Epithelial cell of prostate (primary cell): Measurements from ENCODE around the gene F9.
A peak's percentile ranks its signal among the peaks of the same experiment; 100 is the strongest.
"Not testable (repeated sequence)": the region's sequence is repeated elsewhere in the genome, so short reads cannot be mapped to it uniquely, and the experiment has no call there.

Experiments
- DNase-seq: peaks from one replicate; pipeline ENCODE4 v3.0.0-alpha.2; 2011; ENCODE audit warnings: low read depth, low spot score
- H3K27ac ChIP-seq: fragments of 450-650 bp; 2 replicates; pipeline ENCODE4 v1.5.1; 2017; ENCODE audit warnings: mild to moderate bottlenecking

F9 gene

DNA sequence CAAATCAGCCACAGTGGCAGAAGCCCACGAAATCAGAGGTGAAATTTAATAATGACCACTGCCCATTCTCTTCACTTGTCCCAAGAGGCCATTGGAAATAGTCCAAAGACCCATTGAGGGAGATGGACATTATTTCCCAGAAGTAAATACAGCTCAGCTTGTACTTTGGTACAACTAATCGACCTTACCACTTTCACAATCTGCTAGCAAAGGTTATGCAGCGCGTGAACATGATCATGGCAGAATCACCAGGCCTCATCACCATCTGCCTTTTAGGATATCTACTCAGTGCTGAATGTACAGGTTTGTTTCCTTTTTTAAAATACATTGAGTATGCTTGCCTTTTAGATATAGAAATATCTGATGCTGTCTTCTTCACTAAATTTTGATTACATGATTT lies at the start of gene F9:
TSS of gene F9 (plus strand) at position 190 of the 400 bp plus-strand sequence. CDS start at position 216, 26 bp downstream.
- H3K27ac ChIP-seq: no peak within 1 kb of the TSS
- no peak for DNase-seq

DNA sequence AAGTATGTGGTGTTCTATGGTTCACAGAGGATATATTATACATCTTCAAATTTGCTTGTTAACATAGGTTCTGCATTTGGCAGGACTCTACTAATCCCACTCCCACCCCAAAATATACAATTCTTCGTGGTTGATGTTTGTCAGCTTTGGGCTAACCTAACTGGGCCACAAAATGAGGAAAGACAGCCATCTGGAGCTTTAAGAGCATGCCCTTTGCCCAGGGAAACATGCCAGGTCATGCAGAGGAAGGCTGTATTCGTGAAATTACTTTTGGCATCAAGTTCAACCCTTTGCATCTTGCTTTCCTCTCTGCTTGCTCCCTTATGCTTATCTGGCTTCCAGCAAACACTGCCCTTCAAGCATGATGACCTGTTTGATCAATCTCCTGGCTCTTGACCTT lies 46.8 kb upstream of the F9 start:
- DNase-seq: no peak
- H3K27ac ChIP-seq: no peak overlapping the region

GRCh38 chrX:139484591-139484990 lies 45.9 kb upstream of the F9 start:
- DNase-seq: no peak
- no peak overlapping the region for H3K27ac ChIP-seq

DNA sequence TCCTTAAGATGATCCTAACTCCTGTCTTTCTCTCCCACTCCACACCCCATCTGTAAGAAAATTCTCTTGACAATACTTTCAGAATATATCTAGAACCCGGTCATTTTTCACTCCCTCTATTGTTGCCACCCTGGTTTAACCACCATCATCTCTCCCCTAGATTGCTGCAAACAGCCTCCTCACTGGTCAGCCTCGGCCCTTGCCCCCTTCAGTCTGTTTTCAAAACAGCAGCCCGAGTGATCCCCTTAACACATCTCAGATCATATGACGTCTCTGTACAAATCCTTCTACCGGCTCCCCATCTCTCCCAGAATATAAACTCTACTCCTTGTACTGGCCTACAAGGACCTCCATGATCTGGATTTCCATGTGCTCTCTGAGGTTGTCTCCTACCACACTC lies 35.2 kb upstream of the F9 start:
- H3K27ac ChIP-seq: no peak overlapping the region
- DNase-seq: no peak

DNA sequence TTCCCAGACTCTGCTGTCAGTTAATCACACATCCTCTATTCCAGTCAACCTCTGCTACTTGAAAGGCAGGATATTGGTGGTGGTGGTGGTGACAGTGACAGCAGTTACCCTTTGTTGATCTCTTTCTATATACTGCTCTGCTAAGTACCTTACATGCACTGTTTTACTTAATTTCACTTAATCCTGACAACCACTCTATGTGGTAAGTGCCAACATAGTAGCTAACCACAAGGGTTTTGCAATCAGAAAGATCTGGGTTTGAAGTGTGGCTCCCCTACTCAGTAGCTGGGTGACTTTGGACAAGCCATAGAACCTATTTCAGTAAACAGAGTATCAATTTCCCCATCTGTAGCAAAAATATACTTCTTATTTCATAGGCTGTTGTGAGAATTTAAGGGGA lies 24.2 kb upstream of the F9 start:
- H3K27ac ChIP-seq: no peak overlapping the region
- no peak for DNase-seq

- H3K27ac ChIP-seq: no peak overlapping the region
- no peak for DNase-seq
Measured at GRCh38 chrX:139508099-139508498, 22.4 kb upstream of the F9 start.

DNA sequence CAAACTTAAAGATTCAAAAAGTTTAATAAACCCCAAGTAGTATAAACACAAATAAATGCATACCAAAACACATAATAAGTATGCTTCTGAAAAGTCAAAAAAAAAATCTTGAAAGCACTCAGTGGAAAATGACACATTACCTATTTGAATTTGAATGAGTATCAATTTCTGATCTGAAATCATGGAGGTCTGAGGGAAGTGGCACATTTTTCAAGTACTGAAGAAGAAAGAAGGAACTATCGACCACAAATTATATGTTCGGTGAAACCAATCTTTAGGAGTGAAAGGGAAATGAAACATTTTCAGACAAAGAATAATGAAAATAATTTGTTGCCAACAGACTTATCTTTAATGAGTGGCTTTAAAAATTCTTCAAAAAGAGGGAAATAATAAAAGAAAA lies 12.1 kb upstream of the F9 start:
- no peak overlapping the region for H3K27ac ChIP-seq
- DNase-seq: no peak

DNA sequence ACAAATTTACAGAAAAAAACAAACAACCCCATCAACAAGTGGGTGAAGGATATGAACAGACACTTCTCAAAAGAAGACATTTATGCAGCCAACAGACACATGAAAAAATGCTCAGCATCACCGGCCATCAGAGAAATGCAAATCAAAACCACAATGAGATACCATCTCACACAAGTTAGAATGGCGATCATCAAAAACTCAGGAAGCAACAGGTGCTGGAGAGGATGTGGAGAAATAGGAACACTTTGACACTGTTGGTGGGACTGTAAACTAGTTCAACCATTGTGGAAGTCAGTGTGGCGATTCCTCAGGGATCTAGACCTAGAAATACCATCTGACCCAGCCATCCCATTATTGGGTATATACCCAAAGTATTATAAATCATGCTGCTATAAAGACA lies 1.7 kb upstream of the F9 start:
- not testable (repeated sequence) for DNase-seq, H3K27ac ChIP-seq

GRCh38 chrX:139532834-139533233 lies 2.3 kb downstream of the F9 start:
- H3K27ac ChIP-seq: no peak overlapping the region
- DNase-seq: no peak

GRCh38 chrX:139533444-139533843 lies 2.9 kb downstream of the F9 start:
- H3K27ac ChIP-seq: no peak overlapping the region
- DNase-seq: no peak

DNA sequence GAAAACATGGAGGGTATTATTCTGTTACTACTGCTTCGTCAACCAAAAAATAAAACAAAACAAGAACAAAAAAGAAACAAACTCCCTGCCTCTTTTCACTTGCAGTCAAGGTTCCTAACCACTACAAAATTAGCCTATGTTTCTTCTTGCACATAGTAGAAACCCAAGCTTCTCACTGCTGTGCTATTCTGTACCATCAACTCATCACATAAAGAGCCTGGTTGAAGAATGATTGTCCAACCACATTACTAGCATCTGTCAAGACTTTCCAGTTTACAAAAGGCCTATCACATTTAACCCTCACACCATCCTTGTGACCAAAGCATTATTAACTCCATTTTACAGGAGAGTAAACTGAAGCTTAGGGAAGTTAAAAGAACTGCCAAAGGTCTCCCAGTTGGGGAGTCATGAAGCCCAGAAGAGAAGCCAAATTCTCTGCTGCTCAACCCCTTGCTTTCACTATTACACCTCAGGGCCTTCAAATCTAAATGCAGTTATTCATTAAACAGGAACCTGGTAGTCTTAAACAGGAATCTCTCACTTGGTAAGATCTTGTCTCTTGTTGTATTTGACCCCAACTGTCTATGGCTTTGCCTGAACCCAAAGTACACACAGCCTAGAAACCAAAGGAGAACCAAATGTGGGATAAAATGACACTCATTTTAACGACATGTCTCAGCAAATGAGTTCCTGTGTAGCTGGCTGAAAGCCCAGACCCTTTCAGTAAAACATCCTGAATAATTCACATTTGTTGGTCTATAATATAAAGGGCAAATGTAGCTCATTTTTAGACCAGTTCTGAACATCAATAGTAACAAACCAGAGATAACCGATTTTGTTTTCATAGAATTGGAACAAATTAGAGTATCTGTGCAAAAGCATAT lies 8.6 kb downstream of the F9 start:
- DNase-seq: no peak
- no peak overlapping the region for H3K27ac ChIP-seq

DNA sequence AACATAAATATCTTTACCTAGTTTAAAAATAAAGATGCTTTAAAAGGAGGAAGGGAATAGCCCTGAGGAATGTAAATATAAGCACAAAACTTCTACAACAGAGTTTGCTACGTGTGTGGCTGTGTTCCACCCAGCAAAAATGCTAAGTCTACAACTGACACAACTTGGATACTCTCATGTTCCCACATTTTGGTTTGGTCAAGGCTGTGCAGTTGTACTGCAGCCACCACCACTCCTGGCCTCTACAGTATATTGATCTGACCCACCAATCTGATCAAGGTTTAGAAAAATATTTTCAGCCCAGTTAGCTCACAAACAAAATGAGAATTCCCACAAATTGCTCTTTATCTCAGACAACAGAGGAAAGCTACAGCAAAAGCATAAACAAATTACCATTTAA lies 12.1 kb downstream of the F9 start:
- no peak for DNase-seq
- H3K27ac ChIP-seq: no peak overlapping the region

DNA sequence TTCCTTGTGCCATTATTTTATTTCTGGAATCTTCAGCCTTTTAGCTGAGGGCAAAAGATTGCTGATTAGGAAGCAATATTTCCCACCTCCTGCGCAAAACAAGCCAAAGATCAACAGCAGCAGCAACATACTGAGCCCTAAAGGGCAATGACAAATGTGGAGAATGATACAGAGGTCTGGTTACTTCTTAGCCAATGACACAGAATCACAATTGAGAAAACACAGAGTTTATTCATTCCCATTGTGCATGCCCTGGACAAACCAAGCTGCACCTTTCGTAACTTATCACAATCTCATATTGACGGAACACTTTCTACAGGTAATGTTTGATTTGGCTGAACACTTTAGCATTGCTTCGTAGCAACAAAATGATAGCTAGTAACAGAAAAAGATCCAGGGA lies 13.4 kb downstream of the F9 start:
- DNase-seq: no peak
- no peak overlapping the region for H3K27ac ChIP-seq

GRCh38 chrX:139544591-139544990 lies 14.1 kb downstream of the F9 start:
- no peak overlapping the region for H3K27ac ChIP-seq
- no peak for DNase-seq

DNA sequence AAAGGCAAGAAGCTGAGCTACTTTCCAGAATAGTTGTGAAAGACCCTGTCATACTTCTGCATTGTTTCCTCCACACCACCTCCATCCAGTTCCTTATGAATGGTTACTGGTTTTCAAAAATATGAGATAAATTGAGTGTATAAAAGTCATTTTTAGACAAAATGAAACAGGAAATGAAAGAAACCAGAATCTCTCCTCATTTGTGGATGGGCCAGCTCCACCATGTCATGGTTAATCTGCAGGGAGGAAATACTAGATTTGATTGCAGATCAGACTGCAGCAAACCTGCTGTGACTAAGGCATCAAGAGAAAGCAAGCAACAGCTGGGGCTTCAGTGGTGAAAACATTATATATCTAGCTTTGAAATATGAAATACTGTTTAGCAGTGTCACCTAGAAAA lies 23.8 kb downstream of the F9 start:
- DNase-seq: no peak
- no peak overlapping the region for H3K27ac ChIP-seq

- no peak overlapping the region for H3K27ac ChIP-seq
Measured at GRCh38 chrX:139554991-139555675, 24.6 kb downstream of the F9 start.

GRCh38 chrX:139559383-139560042 lies 29.0 kb downstream of the F9 start:
- no peak overlapping the region for H3K27ac ChIP-seq
- DNase-seq: peak; percentile 2

More at GRCh38 chrX:139554991-139555675, 24.6 kb downstream of the F9 start:
- DNase-seq: no peak

DNA sequence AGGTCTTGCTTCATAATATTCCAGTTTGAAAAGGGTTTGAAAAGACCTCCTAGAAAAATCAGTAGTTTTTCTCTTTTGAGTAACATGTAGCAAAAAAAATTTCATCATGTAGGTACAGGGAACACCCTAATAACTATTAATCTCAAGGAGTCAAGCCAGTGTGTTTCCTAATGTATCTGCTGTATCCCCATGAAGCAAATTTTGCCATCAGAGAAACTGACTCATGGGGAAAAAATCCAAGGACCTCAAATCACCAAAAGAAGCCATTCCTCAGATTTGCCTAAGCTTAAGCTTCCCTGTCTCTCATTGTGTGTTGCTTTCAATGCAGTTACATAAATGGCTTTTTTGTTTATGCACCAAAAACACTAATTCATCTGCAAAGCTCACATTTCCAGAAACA lies 29.7 kb downstream of the F9 start:
- DNase-seq: no peak
- no peak overlapping the region for H3K27ac ChIP-seq

- H3K27ac ChIP-seq: no peak overlapping the region
- DNase-seq: no peak
Measured at GRCh38 chrX:139563251-139563650, 32.7 kb downstream of the F9 start.

DNA sequence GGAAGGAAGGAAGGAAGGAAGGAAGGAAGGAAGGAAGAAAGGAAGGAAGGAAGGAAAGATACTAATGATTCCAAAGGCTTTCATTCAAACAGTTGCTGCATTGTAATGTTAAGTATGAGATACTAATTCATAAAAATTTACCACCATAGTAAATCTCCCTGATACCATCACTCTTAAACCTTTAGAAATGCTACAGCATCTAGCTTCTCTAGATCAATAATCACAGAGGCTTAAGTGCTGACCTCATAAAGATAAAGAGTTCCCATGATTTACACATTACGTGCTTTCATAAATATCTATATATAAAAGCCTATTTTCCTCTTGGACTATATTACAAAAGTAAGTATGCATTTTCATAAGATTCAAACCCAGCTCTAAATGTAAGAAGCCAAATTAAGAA lies 36.4 kb downstream of the F9 start:
- DNase-seq: no peak
- H3K27ac ChIP-seq: no peak overlapping the region

- H3K27ac ChIP-seq: no peak overlapping the region
- DNase-seq: no peak
Measured at GRCh38 chrX:139581068-139581467, 50.5 kb downstream of the F9 start.
